Measurements from ENCODE around the gene KLHL17. TPM values are rescaled to one million over a fixed set of nuclear protein-coding genes. Genes with fewer than 3 reads are reported as not detected.
A peak's percentile ranks its signal among the peaks of the same experiment; 100 is the strongest.

Gene KLHL17
- total and polyA plus RNA-seq, 9 of the 15 experiments (the other 6 are each of a cell fraction or from before 2014, with no cell fraction given): 0.14 to 84.8 (median 13.0) TPM

DNA sequence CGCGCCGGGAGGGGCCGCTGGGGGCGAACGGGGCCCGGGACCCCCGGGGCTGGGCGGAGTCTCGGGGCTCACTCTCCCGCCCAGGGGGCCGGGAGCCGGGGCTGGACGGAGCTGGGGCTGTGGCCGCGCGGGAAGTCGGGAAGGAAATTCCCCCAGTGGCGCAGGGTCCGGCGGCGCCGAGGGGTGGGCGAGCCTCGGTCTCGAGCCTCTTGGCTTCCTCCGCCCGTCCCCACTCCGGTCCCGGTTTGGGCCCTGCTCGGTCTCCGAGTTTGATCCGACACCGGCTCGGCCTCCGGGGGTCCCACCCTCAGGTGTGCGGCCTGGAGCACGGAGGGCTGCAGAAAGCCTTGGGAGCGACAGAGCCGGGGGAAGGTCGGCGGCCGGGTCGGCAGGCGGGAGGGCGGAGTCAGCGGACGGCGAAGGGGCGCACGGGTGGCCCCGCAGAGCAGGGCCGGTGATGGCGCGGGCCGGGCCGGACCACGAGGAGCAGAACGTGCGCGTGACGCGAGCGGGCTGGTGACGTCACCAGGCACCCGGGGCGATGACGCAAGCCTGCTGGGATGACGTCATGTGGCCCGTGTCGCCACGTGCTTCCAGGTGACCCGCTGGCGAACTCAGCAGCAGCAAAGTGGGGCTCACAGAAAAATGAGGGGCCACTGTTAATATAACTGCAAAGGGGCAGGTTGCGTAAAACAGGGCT lies 40.1 kb downstream of the KLHL17 start (continued):
- TF ChIP-seq, protein P1, sequence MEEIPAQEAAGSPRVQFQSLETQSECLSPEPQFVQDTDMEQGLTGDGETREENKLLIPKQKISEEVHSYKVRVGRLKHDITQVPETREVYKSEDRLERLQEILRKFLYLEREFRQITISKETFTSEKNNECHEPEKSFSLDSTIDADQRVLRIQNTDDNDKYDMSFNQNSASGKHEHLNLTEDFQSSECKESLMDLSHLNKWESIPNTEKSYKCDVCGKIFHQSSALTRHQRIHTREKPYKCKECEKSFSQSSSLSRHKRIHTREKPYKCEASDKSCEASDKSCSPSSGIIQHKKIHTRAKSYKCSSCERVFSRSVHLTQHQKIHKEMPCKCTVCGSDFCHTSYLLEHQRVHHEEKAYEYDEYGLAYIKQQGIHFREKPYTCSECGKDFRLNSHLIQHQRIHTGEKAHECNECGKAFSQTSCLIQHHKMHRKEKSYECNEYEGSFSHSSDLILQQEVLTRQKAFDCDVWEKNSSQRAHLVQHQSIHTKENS (CRISPR knock-in tag; IDR thresholded peaks at IDR 0.05): no peak
- 0 out of 2 replicates have a peak, but pooled peaks have one; percentile 15 for TF ChIP-seq SREBF1 (IDR thresholded peaks at IDR 0.05; ENCODE audit: borderline replicate concordance, low read depth, low read length)
- TF ChIP-seq, protein P2, sequence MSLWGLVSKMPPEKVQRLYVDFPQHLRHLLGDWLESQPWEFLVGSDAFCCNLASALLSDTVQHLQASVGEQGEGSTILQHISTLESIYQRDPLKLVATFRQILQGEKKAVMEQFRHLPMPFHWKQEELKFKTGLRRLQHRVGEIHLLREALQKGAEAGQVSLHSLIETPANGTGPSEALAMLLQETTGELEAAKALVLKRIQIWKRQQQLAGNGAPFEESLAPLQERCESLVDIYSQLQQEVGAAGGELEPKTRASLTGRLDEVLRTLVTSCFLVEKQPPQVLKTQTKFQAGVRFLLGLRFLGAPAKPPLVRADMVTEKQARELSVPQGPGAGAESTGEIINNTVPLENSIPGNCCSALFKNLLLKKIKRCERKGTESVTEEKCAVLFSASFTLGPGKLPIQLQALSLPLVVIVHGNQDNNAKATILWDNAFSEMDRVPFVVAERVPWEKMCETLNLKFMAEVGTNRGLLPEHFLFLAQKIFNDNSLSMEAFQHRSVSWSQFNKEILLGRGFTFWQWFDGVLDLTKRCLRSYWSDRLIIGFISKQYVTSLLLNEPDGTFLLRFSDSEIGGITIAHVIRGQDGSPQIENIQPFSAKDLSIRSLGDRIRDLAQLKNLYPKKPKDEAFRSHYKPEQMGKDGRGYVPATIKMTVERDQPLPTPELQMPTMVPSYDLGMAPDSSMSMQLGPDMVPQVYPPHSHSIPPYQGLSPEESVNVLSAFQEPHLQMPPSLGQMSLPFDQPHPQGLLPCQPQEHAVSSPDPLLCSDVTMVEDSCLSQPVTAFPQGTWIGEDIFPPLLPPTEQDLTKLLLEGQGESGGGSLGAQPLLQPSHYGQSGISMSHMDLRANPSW (CRISPR knock-in tag; IDR thresholded peaks at IDR 0.05): peak; percentile 97
- TF ChIP-seq POLR2AphosphoS2 (IDR thresholded peaks at IDR 0.05; ENCODE audit: low read length): no peak
- TF ChIP-seq GTF2E2 (tag; IDR thresholded peaks at IDR 0.05): peak; percentile 70; the same call in 1 of the 2 replicates
- TF ChIP-seq, protein P3, sequence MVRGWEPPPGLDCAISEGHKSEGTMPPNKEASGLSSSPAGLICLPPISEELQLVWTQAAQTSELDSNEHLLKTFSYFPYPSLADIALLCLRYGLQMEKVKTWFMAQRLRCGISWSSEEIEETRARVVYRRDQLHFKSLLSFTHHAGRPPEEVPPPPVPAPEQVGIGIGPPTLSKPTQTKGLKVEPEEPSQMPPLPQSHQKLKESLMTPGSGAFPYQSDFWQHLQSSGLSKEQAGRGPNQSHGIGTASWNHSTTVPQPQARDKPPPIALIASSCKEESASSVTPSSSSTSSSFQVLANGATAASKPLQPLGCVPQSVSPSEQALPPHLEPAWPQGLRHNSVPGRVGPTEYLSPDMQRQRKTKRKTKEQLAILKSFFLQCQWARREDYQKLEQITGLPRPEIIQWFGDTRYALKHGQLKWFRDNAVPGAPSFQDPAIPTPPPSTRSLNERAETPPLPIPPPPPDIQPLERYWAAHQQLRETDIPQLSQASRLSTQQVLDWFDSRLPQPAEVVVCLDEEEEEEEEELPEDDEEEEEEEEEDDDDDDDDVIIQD (CRISPR knock-in tag; IDR thresholded peaks at IDR 0.05): peak; percentile 82; the same call in 1 of the 2 replicates
- TF ChIP-seq, protein P4, sequence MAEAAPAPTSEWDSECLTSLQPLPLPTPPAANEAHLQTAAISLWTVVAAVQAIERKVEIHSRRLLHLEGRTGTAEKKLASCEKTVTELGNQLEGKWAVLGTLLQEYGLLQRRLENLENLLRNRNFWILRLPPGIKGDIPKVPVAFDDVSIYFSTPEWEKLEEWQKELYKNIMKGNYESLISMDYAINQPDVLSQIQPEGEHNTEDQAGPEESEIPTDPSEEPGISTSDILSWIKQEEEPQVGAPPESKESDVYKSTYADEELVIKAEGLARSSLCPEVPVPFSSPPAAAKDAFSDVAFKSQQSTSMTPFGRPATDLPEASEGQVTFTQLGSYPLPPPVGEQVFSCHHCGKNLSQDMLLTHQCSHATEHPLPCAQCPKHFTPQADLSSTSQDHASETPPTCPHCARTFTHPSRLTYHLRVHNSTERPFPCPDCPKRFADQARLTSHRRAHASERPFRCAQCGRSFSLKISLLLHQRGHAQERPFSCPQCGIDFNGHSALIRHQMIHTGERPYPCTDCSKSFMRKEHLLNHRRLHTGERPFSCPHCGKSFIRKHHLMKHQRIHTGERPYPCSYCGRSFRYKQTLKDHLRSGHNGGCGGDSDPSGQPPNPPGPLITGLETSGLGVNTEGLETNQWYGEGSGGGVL (CRISPR knock-in tag; IDR thresholded peaks at IDR 0.05): no peak
- TF ChIP-seq, protein P5, sequence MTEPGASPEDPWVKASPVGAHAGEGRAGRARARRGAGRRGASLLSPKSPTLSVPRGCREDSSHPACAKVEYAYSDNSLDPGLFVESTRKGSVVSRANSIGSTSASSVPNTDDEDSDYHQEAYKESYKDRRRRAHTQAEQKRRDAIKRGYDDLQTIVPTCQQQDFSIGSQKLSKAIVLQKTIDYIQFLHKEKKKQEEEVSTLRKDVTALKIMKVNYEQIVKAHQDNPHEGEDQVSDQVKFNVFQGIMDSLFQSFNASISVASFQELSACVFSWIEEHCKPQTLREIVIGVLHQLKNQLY (CRISPR knock-in tag; conservative IDR thresholded peaks at IDR 0.05): peak; percentile 25 to 90; a peak in 1 of 4 replicates
- TF ChIP-seq, protein P6, sequence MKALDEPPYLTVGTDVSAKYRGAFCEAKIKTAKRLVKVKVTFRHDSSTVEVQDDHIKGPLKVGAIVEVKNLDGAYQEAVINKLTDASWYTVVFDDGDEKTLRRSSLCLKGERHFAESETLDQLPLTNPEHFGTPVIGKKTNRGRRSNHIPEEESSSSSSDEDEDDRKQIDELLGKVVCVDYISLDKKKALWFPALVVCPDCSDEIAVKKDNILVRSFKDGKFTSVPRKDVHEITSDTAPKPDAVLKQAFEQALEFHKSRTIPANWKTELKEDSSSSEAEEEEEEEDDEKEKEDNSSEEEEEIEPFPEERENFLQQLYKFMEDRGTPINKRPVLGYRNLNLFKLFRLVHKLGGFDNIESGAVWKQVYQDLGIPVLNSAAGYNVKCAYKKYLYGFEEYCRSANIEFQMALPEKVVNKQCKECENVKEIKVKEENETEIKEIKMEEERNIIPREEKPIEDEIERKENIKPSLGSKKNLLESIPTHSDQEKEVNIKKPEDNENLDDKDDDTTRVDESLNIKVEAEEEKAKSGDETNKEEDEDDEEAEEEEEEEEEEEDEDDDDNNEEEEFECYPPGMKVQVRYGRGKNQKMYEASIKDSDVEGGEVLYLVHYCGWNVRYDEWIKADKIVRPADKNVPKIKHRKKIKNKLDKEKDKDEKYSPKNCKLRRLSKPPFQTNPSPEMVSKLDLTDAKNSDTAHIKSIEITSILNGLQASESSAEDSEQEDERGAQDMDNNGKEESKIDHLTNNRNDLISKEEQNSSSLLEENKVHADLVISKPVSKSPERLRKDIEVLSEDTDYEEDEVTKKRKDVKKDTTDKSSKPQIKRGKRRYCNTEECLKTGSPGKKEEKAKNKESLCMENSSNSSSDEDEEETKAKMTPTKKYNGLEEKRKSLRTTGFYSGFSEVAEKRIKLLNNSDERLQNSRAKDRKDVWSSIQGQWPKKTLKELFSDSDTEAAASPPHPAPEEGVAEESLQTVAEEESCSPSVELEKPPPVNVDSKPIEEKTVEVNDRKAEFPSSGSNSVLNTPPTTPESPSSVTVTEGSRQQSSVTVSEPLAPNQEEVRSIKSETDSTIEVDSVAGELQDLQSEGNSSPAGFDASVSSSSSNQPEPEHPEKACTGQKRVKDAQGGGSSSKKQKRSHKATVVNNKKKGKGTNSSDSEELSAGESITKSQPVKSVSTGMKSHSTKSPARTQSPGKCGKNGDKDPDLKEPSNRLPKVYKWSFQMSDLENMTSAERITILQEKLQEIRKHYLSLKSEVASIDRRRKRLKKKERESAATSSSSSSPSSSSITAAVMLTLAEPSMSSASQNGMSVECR (CRISPR knock-in tag; IDR thresholded peaks at IDR 0.05): peak; percentile 96
- peak; percentile 97 for TF ChIP-seq HMGN3 (IDR thresholded peaks at IDR 0.05; ENCODE audit: borderline replicate concordance, extremely low read depth, insufficient read length, low read depth, low read length)
- TF ChIP-seq ZNF324 (CRISPR knock-in tag; IDR thresholded peaks at IDR 0.05): peak; percentile 51; the same call in 1 of the 2 replicates
